HPDE6-E6E7 (cell line): ENCODE data around the gene TMEM150B.
"Not testable (repeated sequence)": the region's sequence is repeated elsewhere in the genome, so short reads cannot be mapped to it uniquely, and the experiment has no call there.

Source experiments
- DNase-seq: peaks from one replicate; pipeline ENCODE4 v3.0.0; 2011; ENCODE audit warnings: missing footprints; ENCODE audit errors: extremely low spot score

Gene TMEM150B

GRCh38 chr19:55339105-55339888, 14.2 kb upstream of the TMEM150B start, which contains the start of gene KMT5C:
Gene KMT5C (plus strand): TSS chr19:55339876. CDS start chr19:55341937, 2,061 bp downstream.
- DNase-seq, result peak; percentile 99

GRCh38 chr19:55336101-55336500, 11.0 kb upstream of the TMEM150B start:
- DNase-seq, result peak; percentile 76

- DNase-seq, result no peak
Measured at GRCh38 chr19:55333870-55334269, 8.7 kb upstream of the TMEM150B start.

- not testable (repeated sequence) for DNase-seq
Measured at GRCh38 chr19:55329791-55330190, 4.7 kb upstream of the TMEM150B start.

GRCh38 chr19:55328774-55329318, 3.7 kb upstream of the TMEM150B start:
- DNase-seq, result not testable (repeated sequence)

- no peak for DNase-seq
Measured at GRCh38 chr19:55324662-55325061, 479 bp downstream of the TMEM150B start.

GRCh38 chr19:55322204-55322885, 2.8 kb downstream of the TMEM150B start:
- no peak for DNase-seq

- DNase-seq, result no peak
Measured at GRCh38 chr19:55321466-55322137, 3.5 kb downstream of the TMEM150B start.

GRCh38 chr19:55320844-55321419, 4.2 kb downstream of the TMEM150B start:
- no peak for DNase-seq

GRCh38 chr19:55319785-55320184, 5.4 kb downstream of the TMEM150B start:
- DNase-seq, result no peak

GRCh38 chr19:55316646-55317045, 8.5 kb downstream of the TMEM150B start:
- no peak for DNase-seq

GRCh38 chr19:55315956-55316525, 9.1 kb downstream of the TMEM150B start:
- no peak for DNase-seq

GRCh38 chr19:55314396-55314795, 10.7 kb downstream of the TMEM150B start:
- DNase-seq, result no peak

- DNase-seq, result no peak
Measured at GRCh38 chr19:55312621-55313512, 12.3 kb downstream of the TMEM150B start.

GRCh38 chr19:55311797-55312196, 13.3 kb downstream of the TMEM150B start:
- DNase-seq, result no peak

GRCh38 chr19:55311397-55311796, 13.7 kb downstream of the TMEM150B start:
- DNase-seq, result no peak

GRCh38 chr19:55310498-55310897, 14.6 kb downstream of the TMEM150B start:
- no peak for DNase-seq

GRCh38 chr19:55309448-55309847, 15.7 kb downstream of the TMEM150B start:
- DNase-seq, result no peak

- DNase-seq, result no peak
Measured at GRCh38 chr19:55308281-55308680, 16.9 kb downstream of the TMEM150B start.

- DNase-seq, result no peak
Measured at GRCh38 chr19:55306712-55307111, 18.4 kb downstream of the TMEM150B start.
